GM18507 (cell line): ENCODE data around the gene M6PR.
A peak's percentile ranks its signal among the peaks of the same experiment; 100 is the strongest.
"Not testable (repeated sequence)": the region's sequence is repeated elsewhere in the genome, so short reads cannot be mapped to it uniquely, and the experiment has no call there.

Source experiments
- DNase-seq: peaks from one replicate; pipeline ENCODE4 v3.0.0; 2011; ENCODE audit warnings: low read depth; ENCODE audit not compliant: insufficient read length; ENCODE audit errors: extremely low spot score
- FAIRE-seq: peaks from 2 replicates; lab custom pipeline; 2011; peaks lifted over from hg19 to GRCh38; lab: Jason Lieb, UNC

Gene M6PR

GRCh38 chr12:8914716-8915526 lies 34.5 kb downstream of the M6PR start:
- FAIRE-seq (peak; percentile 72), DNase-seq (peak; percentile 38)

- DNase-seq (peak; percentile 65), FAIRE-seq (peak; percentile 67)
These were observed 35.3 kb downstream of the M6PR start, which contains the start of gene PHC1 for GRCh38 chr12:8914033-8914715. Gene PHC1, plus strand, starts transcription at chr12:8914509. Its CDS starts 3,169 bp downstream, at chr12:8917678.

- FAIRE-seq (no peak), DNase-seq (no peak)
These were observed 35.8 kb downstream of the M6PR start for GRCh38 chr12:8913702-8914032.

- FAIRE-seq (peak; percentile 21), DNase-seq (no peak)
These were observed 36.5 kb downstream of the M6PR start for GRCh38 chr12:8912914-8913313.

GRCh38 chr12:8911606-8912268 lies 37.7 kb downstream of the M6PR start:
- DNase-seq (no peak), FAIRE-seq (no peak)

GRCh38 chr12:8909752-8910151 lies 39.7 kb downstream of the M6PR start:
- no peak for FAIRE-seq
- DNase-seq, result no peak

- FAIRE-seq, result no peak
- no peak for DNase-seq
These were observed 41.9 kb downstream of the M6PR start for GRCh38 chr12:8907513-8907912.

- no peak for FAIRE-seq
- no peak for DNase-seq
These were observed 42.9 kb downstream of the M6PR start for GRCh38 chr12:8906266-8907180.

GRCh38 chr12:8905546-8905945 lies 43.9 kb downstream of the M6PR start:
- FAIRE-seq, result no peak
- no peak for DNase-seq

- no peak for DNase-seq
- no peak for FAIRE-seq
These were observed 44.8 kb downstream of the M6PR start for GRCh38 chr12:8904665-8905064.

- no peak for DNase-seq
- FAIRE-seq, result no peak
These were observed 45.8 kb downstream of the M6PR start for GRCh38 chr12:8903646-8904045.

- not testable (repeated sequence) for FAIRE-seq, DNase-seq
These were observed 46.7 kb downstream of the M6PR start for GRCh38 chr12:8902703-8903102.

GRCh38 chr12:8899830-8900229 lies 49.6 kb downstream of the M6PR start:
- FAIRE-seq (no peak), DNase-seq (no peak)

- DNase-seq (no peak), FAIRE-seq (no peak)
These were observed 52.4 kb downstream of the M6PR start for GRCh38 chr12:8897081-8897480.

GRCh38 chr12:8894986-8895385 lies 54.5 kb downstream of the M6PR start:
- no peak for FAIRE-seq
- no peak for DNase-seq

GRCh38 chr12:8894378-8894777 lies 55.1 kb downstream of the M6PR start:
- no peak for FAIRE-seq

GRCh38 chr12:8891976-8892375 lies 57.5 kb downstream of the M6PR start:
- no peak for FAIRE-seq
- no peak for DNase-seq

More at GRCh38 chr12:8894378-8894777, 55.1 kb downstream of the M6PR start:
- no peak for DNase-seq
